HEK293T (cell line): Measurements from ENCODE around the gene POPDC2.

Experiments used
- ARNT ChIP-seq: fragments of 450-650 bp; IDR thresholded peaks from 2 replicates; pipeline ENCODE4 v1.6.1; 2017; ENCODE audit warnings: mild to moderate bottlenecking
- BHLHE40 ChIP-seq: fragments of 450-650 bp; IDR thresholded peaks from 2 replicates; pipeline ENCODE4 v1.6.1; 2016; ENCODE audit warnings: mild to moderate bottlenecking, moderate library complexity, borderline replicate concordance
- CTBP1 ChIP-seq: fragments of 450-650 bp; IDR thresholded peaks from 2 replicates; pipeline ENCODE4 v1.6.1; 2016; ENCODE audit warnings: borderline replicate concordance
- ELF4 ChIP-seq: fragments of 450-650 bp; IDR thresholded peaks from 2 replicates; pipeline ENCODE4 v1.6.1; 2017; ENCODE audit warnings: antibody characterized with exemption
- FOXA1 ChIP-seq: fragments of 450-650 bp; IDR thresholded peaks from 2 replicates; pipeline ENCODE4 v1.6.1; 2016; ENCODE audit warnings: mild to moderate bottlenecking
- FOXK2 ChIP-seq: fragments of 450-650 bp; IDR thresholded peaks from 2 replicates; pipeline ENCODE4 v1.6.1; 2016; ENCODE audit warnings: mild to moderate bottlenecking
- FOXM1 ChIP-seq: fragments of 450-650 bp; IDR thresholded peaks from 2 replicates; pipeline ENCODE4 v1.6.1; 2017; ENCODE audit warnings: mild to moderate bottlenecking, borderline replicate concordance
- HDGF ChIP-seq: fragments of 450-650 bp; IDR thresholded peaks from 2 replicates; pipeline ENCODE4 v1.6.1; 2017; ENCODE audit warnings: antibody characterized with exemption, borderline replicate concordance
- NFRKB ChIP-seq: fragments of 450-650 bp; IDR thresholded peaks from 2 replicates; pipeline ENCODE4 v1.6.1; 2016; ENCODE audit warnings: mild to moderate bottlenecking, moderate library complexity
- TARDBP ChIP-seq: fragments of 450-650 bp; IDR thresholded peaks from 2 replicates; pipeline ENCODE4 v1.6.1; 2016
- ZNF384 ChIP-seq: fragments of 450-650 bp; IDR thresholded peaks from 2 replicates; pipeline ENCODE4 v1.6.1; 2016

DNA sequence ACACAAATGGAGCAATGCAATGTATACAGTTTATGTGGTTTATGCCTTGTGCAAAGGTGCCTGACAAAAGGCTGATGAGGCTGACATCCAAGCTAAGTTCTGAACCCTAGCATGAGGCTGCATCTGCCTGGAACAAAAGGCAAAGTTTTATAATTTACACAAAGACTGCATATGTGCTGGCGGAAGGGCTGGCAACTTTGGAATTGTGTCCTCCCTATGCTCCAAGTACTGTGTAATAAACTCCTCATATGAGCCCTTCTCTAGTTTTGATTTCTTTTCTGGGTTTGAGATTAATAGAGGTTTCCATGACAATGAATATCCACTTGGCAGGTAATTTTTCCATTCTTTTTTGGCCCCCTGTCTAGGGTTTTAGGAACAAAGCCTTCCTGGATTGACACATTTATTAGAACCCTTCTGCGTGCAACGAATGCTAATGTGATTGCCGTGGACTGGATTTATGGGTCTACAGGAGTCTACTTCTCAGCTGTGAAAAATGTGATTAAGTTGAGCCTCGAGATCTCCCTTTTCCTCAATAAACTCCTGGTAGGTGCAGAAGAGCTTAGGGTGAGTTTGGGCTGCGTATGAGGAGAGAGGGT, 51.9 kb downstream of the POPDC2 start:
- TF ChIP-seq NFRKB (no peak), ARNT (no peak), TARDBP (no peak), ELF4 (no peak), FOXK2 (no peak), BHLHE40 (no peak), ZNF384 (no peak), FOXA1 (no peak), FOXM1 (no peak), CTBP1 (no peak), HDGF (no peak)
